ENCODE results near the gene SMIM21.

The SMIM21 gene

GRCh38 chr18:75427603-75428002 is at the start of gene SMIM21:
Gene SMIM21 (minus strand): TSS chr18:75427703. CDS start chr18:75427563, 140 bp downstream.
- no peak for DNase-seq (ENCODE audit: low spot score)
- no peak for TF ChIP-seq CTCF (IDR thresholded peaks at IDR 0.05; ENCODE audit: extremely low read depth, missing control alignments)

GRCh38 chr18:75475228-75475627 is 47.7 kb upstream of the SMIM21 start:
- no peak for TF ChIP-seq CTCF (IDR thresholded peaks at IDR 0.05; ENCODE audit: extremely low read depth, missing control alignments)
- DNase-seq (ENCODE audit: low spot score), result no peak

GRCh38 chr18:75474332-75474731 is 46.8 kb upstream of the SMIM21 start:
- DNase-seq (ENCODE audit: low spot score), result no peak
- TF ChIP-seq CTCF (IDR thresholded peaks at IDR 0.05; ENCODE audit: extremely low read depth, missing control alignments), result no peak

- no peak for TF ChIP-seq CTCF (IDR thresholded peaks at IDR 0.05; ENCODE audit: extremely low read depth, missing control alignments)
These were observed 45.8 kb upstream of the SMIM21 start for GRCh38 chr18:75473316-75473715.

GRCh38 chr18:75472906-75473305 is 45.4 kb upstream of the SMIM21 start:
- TF ChIP-seq CTCF (IDR thresholded peaks at IDR 0.05; ENCODE audit: extremely low read depth, missing control alignments), result no peak
- no peak for DNase-seq (ENCODE audit: low spot score)

More at GRCh38 chr18:75473316-75473715, 45.8 kb upstream of the SMIM21 start:
- DNase-seq (ENCODE audit: low spot score), result no peak

GRCh38 chr18:75472396-75472795 is 44.9 kb upstream of the SMIM21 start:
- no peak for DNase-seq (ENCODE audit: low spot score)
- no peak for TF ChIP-seq CTCF (IDR thresholded peaks at IDR 0.05; ENCODE audit: extremely low read depth, missing control alignments)

- no peak for DNase-seq (ENCODE audit: low spot score)
- no peak for TF ChIP-seq CTCF (IDR thresholded peaks at IDR 0.05; ENCODE audit: extremely low read depth, missing control alignments)
These were observed 44.3 kb upstream of the SMIM21 start for GRCh38 chr18:75471850-75472249.

Measured in GM20000 (cell line).